ENCODE measurements around the gene CDK15. TPM values are rescaled to one million over a fixed set of nuclear protein-coding genes. Genes with fewer than 3 reads are reported as not detected.

CDK15 gene
- total RNA-seq, 1 experiment from 2014 or later, result 4.8 TPM

DNA sequence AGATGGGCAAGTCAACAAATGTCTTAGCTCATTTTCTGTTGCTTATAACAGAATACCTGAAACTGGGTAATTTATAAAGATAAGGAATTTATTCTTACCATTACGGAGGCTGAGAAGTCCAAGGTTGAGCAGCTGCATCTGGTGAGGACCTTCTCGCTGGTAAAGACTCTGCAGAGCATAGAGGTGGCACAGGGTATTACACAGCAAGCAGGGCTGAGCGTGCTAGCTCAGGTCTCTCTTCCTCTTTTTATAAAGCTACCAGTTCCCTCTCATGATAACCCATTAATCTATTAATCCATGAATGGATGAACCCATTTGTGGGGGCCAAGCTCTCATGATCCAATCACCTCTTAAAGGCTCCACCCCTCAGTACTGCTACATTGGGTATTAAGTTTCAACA is 109.1 kb downstream of the CDK15 start:
- no peak overlapping the region for H3K4me3 ChIP-seq (ENCODE audit: low read depth in 2 of 2, low read length in 2 of 2)
- DNase-seq (ENCODE audit: low read depth, low spot score) (no peak), ATAC-seq (no peak)
- no TSS peak for BruUV-seq (replicated peaks)
- H3K9me3 ChIP-seq (ENCODE audit: control insufficient read depth, insufficient read depth, low read depth, low read length), result no peaks in the 10 kb centered on the region
- ChIA-PET POLR2A (no interaction called here), CTCF (no interaction called here)
- H3K27me3 ChIP-seq (ENCODE audit: control insufficient read depth, insufficient read depth, low read length), result no peaks in the 10 kb centered on the region
- intact Hi-C loops (cut with micrococcal nuclease; ENCODE audit: unreplicated experiment) (no loop called here), in situ Hi-C loops (cut with HindIII; ENCODE audit: low pct_unique_long_range_greater_than_20kb, low sequenced_read_pairs) (no loop called here)
- no peak overlapping the region for H3K27ac ChIP-seq (ENCODE audit: low read length)
- no peaks in the 10 kb centered on the region for H3K4me1 ChIP-seq (ENCODE audit: control insufficient read depth, insufficient read depth, low read length)
- no peak for TF ChIP-seq SIN3A (IDR thresholded peaks at IDR 0.05; ENCODE audit: borderline replicate concordance, insufficient read depth, low read depth, low read length)
- H3K36me3 ChIP-seq (ENCODE audit: control insufficient read depth, insufficient read depth, low read length), result no peaks in the 10 kb centered on the region

DNA sequence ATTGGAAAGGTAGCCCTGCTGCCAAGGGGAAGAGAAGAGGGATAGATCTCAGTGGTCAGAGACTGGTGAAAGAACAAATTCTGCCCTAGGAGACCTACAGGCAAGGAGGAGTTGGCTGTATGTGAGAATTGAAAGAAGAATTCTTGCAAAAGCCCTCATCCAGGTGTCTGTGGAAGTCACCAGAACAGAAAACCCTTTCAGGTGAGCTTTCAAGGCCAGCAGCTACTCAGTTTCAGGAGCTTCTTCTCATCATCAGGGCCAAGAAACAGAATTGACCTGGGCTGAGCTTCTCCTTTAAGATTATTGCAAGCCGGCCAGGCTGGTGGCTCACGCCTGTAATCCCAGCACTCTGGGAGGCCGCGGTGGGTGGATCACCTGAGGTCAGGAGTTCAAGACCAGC is 110.2 kb downstream of the CDK15 start:
- Histone ChIP-seq H3K4me3 (ENCODE audit: low read depth in 2 of 2, low read length in 2 of 2) (no peak overlapping the region), H3K9me3 (ENCODE audit: control insufficient read depth, insufficient read depth, low read depth, low read length) (no peaks in the 10 kb centered on the region), H3K27me3 (ENCODE audit: control insufficient read depth, insufficient read depth, low read length) (no peaks in the 10 kb centered on the region), H3K4me1 (ENCODE audit: control insufficient read depth, insufficient read depth, low read length) (no peaks in the 10 kb centered on the region), H3K36me3 (ENCODE audit: control insufficient read depth, insufficient read depth, low read length) (no peaks in the 10 kb centered on the region), H3K27ac (ENCODE audit: low read length) (no peak overlapping the region)
- no TSS peak for BruUV-seq (replicated peaks)
- intact Hi-C loops (cut with micrococcal nuclease; ENCODE audit: unreplicated experiment), result no loop called here
- ChIA-PET CTCF (no interaction called here), POLR2A (no interaction called here)
- DNase-seq (ENCODE audit: low read depth, low spot score) (no peak), ATAC-seq (no peak)
- in situ Hi-C loops (cut with HindIII; ENCODE audit: low pct_unique_long_range_greater_than_20kb, low sequenced_read_pairs), result no loop called here
- no peak for TF ChIP-seq SIN3A (IDR thresholded peaks at IDR 0.05; ENCODE audit: borderline replicate concordance, insufficient read depth, low read depth, low read length)
- TF ChIP-seq, protein P1, sequence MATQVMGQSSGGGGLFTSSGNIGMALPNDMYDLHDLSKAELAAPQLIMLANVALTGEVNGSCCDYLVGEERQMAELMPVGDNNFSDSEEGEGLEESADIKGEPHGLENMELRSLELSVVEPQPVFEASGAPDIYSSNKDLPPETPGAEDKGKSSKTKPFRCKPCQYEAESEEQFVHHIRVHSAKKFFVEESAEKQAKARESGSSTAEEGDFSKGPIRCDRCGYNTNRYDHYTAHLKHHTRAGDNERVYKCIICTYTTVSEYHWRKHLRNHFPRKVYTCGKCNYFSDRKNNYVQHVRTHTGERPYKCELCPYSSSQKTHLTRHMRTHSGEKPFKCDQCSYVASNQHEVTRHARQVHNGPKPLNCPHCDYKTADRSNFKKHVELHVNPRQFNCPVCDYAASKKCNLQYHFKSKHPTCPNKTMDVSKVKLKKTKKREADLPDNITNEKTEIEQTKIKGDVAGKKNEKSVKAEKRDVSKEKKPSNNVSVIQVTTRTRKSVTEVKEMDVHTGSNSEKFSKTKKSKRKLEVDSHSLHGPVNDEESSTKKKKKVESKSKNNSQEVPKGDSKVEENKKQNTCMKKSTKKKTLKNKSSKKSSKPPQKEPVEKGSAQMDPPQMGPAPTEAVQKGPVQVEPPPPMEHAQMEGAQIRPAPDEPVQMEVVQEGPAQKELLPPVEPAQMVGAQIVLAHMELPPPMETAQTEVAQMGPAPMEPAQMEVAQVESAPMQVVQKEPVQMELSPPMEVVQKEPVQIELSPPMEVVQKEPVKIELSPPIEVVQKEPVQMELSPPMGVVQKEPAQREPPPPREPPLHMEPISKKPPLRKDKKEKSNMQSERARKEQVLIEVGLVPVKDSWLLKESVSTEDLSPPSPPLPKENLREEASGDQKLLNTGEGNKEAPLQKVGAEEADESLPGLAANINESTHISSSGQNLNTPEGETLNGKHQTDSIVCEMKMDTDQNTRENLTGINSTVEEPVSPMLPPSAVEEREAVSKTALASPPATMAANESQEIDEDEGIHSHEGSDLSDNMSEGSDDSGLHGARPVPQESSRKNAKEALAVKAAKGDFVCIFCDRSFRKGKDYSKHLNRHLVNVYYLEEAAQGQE (IDR thresholded peaks at IDR 0.05; ENCODE audit: insufficient read depth in 1 of 2, low read depth in 2 of 2, low read length in 1 of 2), result no peak
- TF ChIP-seq TCF7L2 (IDR thresholded peaks at IDR 0.05; ENCODE audit: low read depth, low read length), result no peak
- no peak for TF ChIP-seq POLR2AphosphoS5 (IDR thresholded peaks at IDR 0.05; ENCODE audit: low read depth, low read length)
- TF ChIP-seq, protein P2, sequence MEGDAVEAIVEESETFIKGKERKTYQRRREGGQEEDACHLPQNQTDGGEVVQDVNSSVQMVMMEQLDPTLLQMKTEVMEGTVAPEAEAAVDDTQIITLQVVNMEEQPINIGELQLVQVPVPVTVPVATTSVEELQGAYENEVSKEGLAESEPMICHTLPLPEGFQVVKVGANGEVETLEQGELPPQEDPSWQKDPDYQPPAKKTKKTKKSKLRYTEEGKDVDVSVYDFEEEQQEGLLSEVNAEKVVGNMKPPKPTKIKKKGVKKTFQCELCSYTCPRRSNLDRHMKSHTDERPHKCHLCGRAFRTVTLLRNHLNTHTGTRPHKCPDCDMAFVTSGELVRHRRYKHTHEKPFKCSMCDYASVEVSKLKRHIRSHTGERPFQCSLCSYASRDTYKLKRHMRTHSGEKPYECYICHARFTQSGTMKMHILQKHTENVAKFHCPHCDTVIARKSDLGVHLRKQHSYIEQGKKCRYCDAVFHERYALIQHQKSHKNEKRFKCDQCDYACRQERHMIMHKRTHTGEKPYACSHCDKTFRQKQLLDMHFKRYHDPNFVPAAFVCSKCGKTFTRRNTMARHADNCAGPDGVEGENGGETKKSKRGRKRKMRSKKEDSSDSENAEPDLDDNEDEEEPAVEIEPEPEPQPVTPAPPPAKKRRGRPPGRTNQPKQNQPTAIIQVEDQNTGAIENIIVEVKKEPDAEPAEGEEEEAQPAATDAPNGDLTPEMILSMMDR (IDR thresholded peaks at IDR 0.05), result no peak

DNA sequence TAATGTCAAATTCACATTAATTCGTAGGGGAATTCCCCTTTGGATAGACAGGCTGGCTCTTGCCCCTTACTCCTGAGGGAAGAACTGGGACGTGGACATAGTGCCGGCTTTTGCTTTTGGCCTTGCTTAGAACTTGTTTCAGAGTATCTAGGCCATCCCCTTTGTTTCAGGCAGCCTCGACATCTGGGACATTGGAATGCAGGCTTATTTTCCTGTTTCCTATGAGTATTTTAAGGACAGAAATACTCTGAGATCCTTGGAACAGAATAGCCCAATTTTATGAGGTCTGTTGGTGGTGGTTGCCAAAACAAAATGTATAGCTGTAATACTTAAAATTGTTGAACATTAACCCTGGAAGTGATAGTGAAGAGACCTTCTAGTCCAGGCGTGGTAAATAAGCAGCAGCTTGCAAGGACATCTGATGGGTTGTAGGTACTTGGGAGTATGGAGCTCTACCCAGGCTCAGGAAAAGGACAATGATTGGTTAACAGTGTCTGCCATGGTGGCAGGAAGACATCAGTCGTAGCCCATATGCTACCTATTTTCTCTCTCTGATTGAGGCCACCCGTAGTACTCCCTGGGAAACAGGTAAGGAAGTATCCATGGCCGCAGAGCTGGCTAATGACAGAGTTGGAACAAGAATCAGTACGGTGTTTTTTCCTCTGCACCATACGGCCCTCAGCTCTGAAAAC is 112.4 kb downstream of the CDK15 start:
- H3K9me3 ChIP-seq (ENCODE audit: control insufficient read depth, insufficient read depth, low read depth, low read length), result no peaks in the 10 kb centered on the region
- no TSS peak for BruUV-seq (replicated peaks)
- no peak overlapping the region for H3K27ac ChIP-seq (ENCODE audit: low read length)
- in situ Hi-C loops (cut with HindIII; ENCODE audit: low pct_unique_long_range_greater_than_20kb, low sequenced_read_pairs) (no loop called here), intact Hi-C loops (cut with micrococcal nuclease; ENCODE audit: unreplicated experiment) (no loop called here)
- ChIA-PET CTCF (no interaction called here), POLR2A (interaction anchor here (0.6 kb wide), 1 partner anchor 14 kb away, joined by 4 read pairs; no protein-coding TSS in a partner anchor)
- no peaks in the 10 kb centered on the region for H3K27me3 ChIP-seq (ENCODE audit: control insufficient read depth, insufficient read depth, low read length)
- TF ChIP-seq TCF7L2 (IDR thresholded peaks at IDR 0.05; ENCODE audit: low read depth, low read length) (no peak), SIN3A (IDR thresholded peaks at IDR 0.05; ENCODE audit: borderline replicate concordance, insufficient read depth, low read depth, low read length) (no peak), POLR2AphosphoS5 (IDR thresholded peaks at IDR 0.05; ENCODE audit: low read depth, low read length) (no peak)
- TF ChIP-seq, protein P2 (IDR thresholded peaks at IDR 0.05), result no peak
- TF ChIP-seq, protein P1 (IDR thresholded peaks at IDR 0.05; ENCODE audit: insufficient read depth in 1 of 2, low read depth in 2 of 2, low read length in 1 of 2), result no peak
- H3K4me3 ChIP-seq (ENCODE audit: low read depth in 2 of 2, low read length in 2 of 2), result no peak overlapping the region
- DNase-seq (ENCODE audit: low read depth, low spot score), result no peak
- ATAC-seq, result no peak
- H3K4me1 ChIP-seq (ENCODE audit: control insufficient read depth, insufficient read depth, low read length), result no peaks in the 10 kb centered on the region
- no peaks in the 10 kb centered on the region for H3K36me3 ChIP-seq (ENCODE audit: control insufficient read depth, insufficient read depth, low read length)

Measured in Panc1 (cell line).